DLD1 (cell line): ENCODE measurements around the gene TMEM252.

Experiments
- in situ Hi-C: cut with HindIII; loops from 2 replicates; pipeline ENCODE4 v1.10.0; 2017; ENCODE audit warnings: low sequenced_read_pairs

TMEM252 gene

GRCh38 chr9:68545033-68545705, 4.5 kb upstream of the TMEM252 start:
- in situ Hi-C loops, result no loop called here

- in situ Hi-C loops, result no loop called here
These were observed 885 bp upstream of the TMEM252 start for GRCh38 chr9:68541568-68541967.

GRCh38 chr9:68538200-68538599, 2.5 kb downstream of the TMEM252 start:
- in situ Hi-C loops, result no loop called here

- in situ Hi-C loops, result no loop called here
These were observed 3.1 kb downstream of the TMEM252 start for GRCh38 chr9:68537616-68537880.

GRCh38 chr9:68536876-68537615, 3.6 kb downstream of the TMEM252 start:
- in situ Hi-C loops, result no loop called here

- in situ Hi-C loops, result no loop called here
These were observed 7.0 kb downstream of the TMEM252 start for GRCh38 chr9:68533678-68534077.

GRCh38 chr9:68532131-68532530, 8.6 kb downstream of the TMEM252 start:
- in situ Hi-C loops, result no loop called here

- in situ Hi-C loops, result no loop called here
These were observed 10.1 kb downstream of the TMEM252 start for GRCh38 chr9:68530618-68531017.

- in situ Hi-C loops, result no loop called here
These were observed 17.2 kb downstream of the TMEM252 start for GRCh38 chr9:68523367-68523936.

- in situ Hi-C loops, result no loop called here
These were observed 17.7 kb downstream of the TMEM252 start for GRCh38 chr9:68522954-68523353.

GRCh38 chr9:68522131-68522530, 18.6 kb downstream of the TMEM252 start:
- in situ Hi-C loops, result no loop called here

- in situ Hi-C loops, result no loop called here
These were observed 25.2 kb downstream of the TMEM252 start for GRCh38 chr9:68515326-68516017.

- in situ Hi-C loops, result no loop called here
These were observed 26.7 kb downstream of the TMEM252 start for GRCh38 chr9:68513981-68514380.

GRCh38 chr9:68513385-68513784, 27.3 kb downstream of the TMEM252 start:
- in situ Hi-C loops, result no loop called here

GRCh38 chr9:68509689-68510088, 31.0 kb downstream of the TMEM252 start:
- in situ Hi-C loops, result no loop called here

GRCh38 chr9:68508547-68508946, 32.1 kb downstream of the TMEM252 start:
- in situ Hi-C loops, result no loop called here

- in situ Hi-C loops, result no loop called here
These were observed 32.9 kb downstream of the TMEM252 start for GRCh38 chr9:68507806-68508145.

GRCh38 chr9:68507130-68507805, 33.4 kb downstream of the TMEM252 start:
- in situ Hi-C loops, result no loop called here

- in situ Hi-C loops, result no loop called here
These were observed 34.1 kb downstream of the TMEM252 start for GRCh38 chr9:68506551-68506950.

GRCh38 chr9:68505681-68506409, 34.8 kb downstream of the TMEM252 start:
- in situ Hi-C loops, result no loop called here

- in situ Hi-C loops, result no loop called here
These were observed 38.4 kb downstream of the TMEM252 start for GRCh38 chr9:68502279-68502678.
